ENCODE results near the gene MLNR. TPM values are rescaled to one million over a fixed set of nuclear protein-coding genes. Genes with fewer than 3 reads are reported as not detected.

MLNR gene
- total RNA-seq, 1 experiment from 2014 or later: not detected

Other genes with a start within 250 kb of the MLNR start
- 28.5 and 31.5 TPM in 2 replicates for gene FNDC3A, start 244.4 kb upstream of the MLNR start, total RNA-seq (2014; rRNA removed; shearing (Covaris generic))
- 7.0 and 27.1 TPM in 2 replicates for gene CDADC1, start 27.6 kb downstream of the MLNR start, total RNA-seq (2014; rRNA removed; shearing (Covaris generic))
- 6.3 and 17.5 TPM in 2 replicates for gene CAB39L, start 223.7 kb downstream of the MLNR start, total RNA-seq (2014; rRNA removed; shearing (Covaris generic))
- gene SETDB2, start 223.9 kb downstream of the MLNR start, total RNA-seq (2014; rRNA removed; shearing (Covaris generic)): 5.3 and 8.7 TPM in 2 replicates

All from A172 (cell line).